IPS-NIHi7 (cell line): ENCODE data around the gene TMEM51.

Experiments used
- DNase-seq: peaks from one replicate; pipeline ENCODE4 v3.0.0; 2012; ENCODE audit warnings: mixed read lengths; ENCODE audit errors: extremely low spot score

Gene TMEM51

GRCh38 chr1:15195420-15196052 lies 42.0 kb downstream of the TMEM51 start:
- DNase-seq = no peak

GRCh38 chr1:15196069-15196468 lies 42.5 kb downstream of the TMEM51 start:
- DNase-seq = no peak

GRCh38 chr1:15196807-15197530 lies 43.4 kb downstream of the TMEM51 start:
- peak; percentile 66 for DNase-seq

GRCh38 chr1:15197591-15198447 lies 44.3 kb downstream of the TMEM51 start:
- no peak for DNase-seq

- DNase-seq = no peak
Measured at GRCh38 chr1:15198684-15199083, 45.1 kb downstream of the TMEM51 start.

GRCh38 chr1:15201221-15201620 lies 47.7 kb downstream of the TMEM51 start:
- DNase-seq = no peak

- DNase-seq = no peak
Measured at GRCh38 chr1:15201849-15202551, 48.5 kb downstream of the TMEM51 start.

GRCh38 chr1:15204931-15205330 lies 51.4 kb downstream of the TMEM51 start:
- DNase-seq = no peak

GRCh38 chr1:15205586-15206346 lies 52.2 kb downstream of the TMEM51 start:
- DNase-seq = no peak

GRCh38 chr1:15206418-15207030 lies 53.0 kb downstream of the TMEM51 start:
- DNase-seq = no peak

GRCh38 chr1:15207031-15207828 lies 53.7 kb downstream of the TMEM51 start:
- no peak for DNase-seq

GRCh38 chr1:15207829-15208429 lies 54.4 kb downstream of the TMEM51 start:
- DNase-seq = no peak

GRCh38 chr1:15210651-15211375 lies 57.3 kb downstream of the TMEM51 start:
- no peak for DNase-seq

- no peak for DNase-seq
Measured at GRCh38 chr1:15211424-15211823, 57.9 kb downstream of the TMEM51 start.

GRCh38 chr1:15212216-15212953 lies 58.8 kb downstream of the TMEM51 start:
- no peak for DNase-seq

- DNase-seq = no peak
Measured at GRCh38 chr1:15212954-15213291, 59.4 kb downstream of the TMEM51 start.

- DNase-seq = no peak
Measured at GRCh38 chr1:15213341-15213821, 59.8 kb downstream of the TMEM51 start.

- no peak for DNase-seq
Measured at GRCh38 chr1:15214527-15214926, 61.0 kb downstream of the TMEM51 start.
